NT2/D1 (cell line): ENCODE measurements around the gene IGFBP6.

Experiments
- DNase-seq: peaks from one replicate; pipeline ENCODE4 v3.0.0-alpha.2; 2011; ENCODE audit warnings: low read depth, low spot score
- H3K27me3 ChIP-seq: 2 replicates; pipeline ENCODE4 v1.6.0; 2011; ENCODE audit warnings: mild to moderate bottlenecking; ENCODE audit not compliant: insufficient read length, insufficient read depth
- H3K36me3 ChIP-seq: 2 replicates; pipeline ENCODE4 v1.6.1; 2011; ENCODE audit warnings: mild to moderate bottlenecking, low read length, mixed read lengths; ENCODE audit not compliant: insufficient read depth, insufficient read length
- H3K4me1 ChIP-seq: 2 replicates; pipeline ENCODE4 v1.5.1; 2011; ENCODE audit not compliant: insufficient read depth, insufficient read length
- H3K4me3 ChIP-seq: 2 replicates; pipeline ENCODE4 v1.5.1; 2011; ENCODE audit warnings: low read depth; ENCODE audit not compliant: insufficient read length
- H3K9ac ChIP-seq: 2 replicates; pipeline ENCODE4 v1.6.0; 2011; ENCODE audit warnings: low read depth; ENCODE audit not compliant: insufficient read length
- H3K9me3 ChIP-seq: 2 replicates; pipeline ENCODE4 v1.5.1; 2011; ENCODE audit warnings: mild to moderate bottlenecking, low read length; ENCODE audit not compliant: insufficient read depth
- SUZ12 ChIP-seq: IDR thresholded peaks from 2 replicates; pipeline ENCODE4 v1.6.1; 2011; ENCODE audit not compliant: insufficient read length, insufficient read depth; ENCODE audit errors: extremely low read depth
- YY1 ChIP-seq: IDR thresholded peaks from 2 replicates; pipeline ENCODE4 v1.6.1; 2011; ENCODE audit not compliant: insufficient read length, insufficient read depth
- ZNF274 ChIP-seq: IDR thresholded peaks from 2 replicates; pipeline ENCODE4 v1.6.1; 2011; ENCODE audit warnings: mild to moderate bottlenecking, low read depth, low read length

The IGFBP6 gene

GRCh38 chr12:53056296-53056695, 41.2 kb upstream of the IGFBP6 start:
- Histone ChIP-seq H3K9me3 (no peaks in the 10 kb centered on the region), H3K27me3 (peaks cover 10% of the 10 kb centered on the region), H3K4me1 (peaks cover 14% of the 10 kb centered on the region), H3K4me3 (no peak overlapping the region), H3K9ac (no peak overlapping the region), H3K36me3 (peaks cover 8% of the 10 kb centered on the region)
- DNase-seq, result no peak
- TF ChIP-seq ZNF274 (no peak), YY1 (no peak), SUZ12 (no peak)

- Histone ChIP-seq H3K4me3 (no peak overlapping the region), H3K9ac (no peak overlapping the region), H3K4me1 (peaks cover 9% of the 10 kb centered on the region), H3K36me3 (peaks cover 3% of the 10 kb centered on the region), H3K27me3 (peaks cover 10% of the 10 kb centered on the region), H3K9me3 (no peaks in the 10 kb centered on the region)
- no peak for DNase-seq
- TF ChIP-seq SUZ12, result no peak
- TF ChIP-seq ZNF274, result no peak
- TF ChIP-seq YY1, result no peak
These were observed 40.6 kb upstream of the IGFBP6 start for GRCh38 chr12:53056901-53057300.

GRCh38 chr12:53057816-53058500, 39.5 kb upstream of the IGFBP6 start:
- TF ChIP-seq ZNF274 (no peak), SUZ12 (no peak), YY1 (no peak)
- Histone ChIP-seq H3K27me3 (peaks cover 10% of the 10 kb centered on the region), H3K36me3 (no peaks in the 10 kb centered on the region), H3K4me1 (peaks cover 9% of the 10 kb centered on the region), H3K9me3 (no peaks in the 10 kb centered on the region), H3K9ac (no peak overlapping the region), H3K4me3 (no peak overlapping the region)
- DNase-seq, result no peak

- H3K4me3 ChIP-seq, result no peak overlapping the region
- no peaks in the 10 kb centered on the region for H3K9me3 ChIP-seq
- no peak overlapping the region for H3K9ac ChIP-seq
- peaks cover 10% of the 10 kb centered on the region for H3K27me3 ChIP-seq
- peaks cover 6% of the 10 kb centered on the region for H3K4me1 ChIP-seq
- TF ChIP-seq YY1 (no peak), ZNF274 (no peak), SUZ12 (no peak)
- peaks cover 2% of the 10 kb centered on the region for H3K36me3 ChIP-seq
- no peak for DNase-seq
These were observed 38.6 kb upstream of the IGFBP6 start for GRCh38 chr12:53058674-53059433.

- TF ChIP-seq SUZ12, result no peak
- TF ChIP-seq ZNF274, result no peak
- no peak for TF ChIP-seq YY1
- no peaks in the 10 kb centered on the region for H3K9me3 ChIP-seq
These were observed 37.9 kb upstream of the IGFBP6 start for GRCh38 chr12:53059434-53060063.

GRCh38 chr12:53060064-53060720, 37.3 kb upstream of the IGFBP6 start:
- H3K9ac ChIP-seq, result no peak overlapping the region
- H3K27me3 ChIP-seq, result peaks cover 10% of the 10 kb centered on the region
- no peaks in the 10 kb centered on the region for H3K9me3 ChIP-seq
- DNase-seq, result no peak
- no peak overlapping the region for H3K4me3 ChIP-seq
- peaks cover 6% of the 10 kb centered on the region for H3K4me1 ChIP-seq
- TF ChIP-seq ZNF274, result no peak
- H3K36me3 ChIP-seq, result peaks cover 11% of the 10 kb centered on the region

More at GRCh38 chr12:53059434-53060063, 37.9 kb upstream of the IGFBP6 start:
- no peak overlapping the region for H3K4me3 ChIP-seq
- no peak overlapping the region for H3K9ac ChIP-seq
- peaks cover 10% of the 10 kb centered on the region for H3K27me3 ChIP-seq
- no peak for DNase-seq
- peaks cover 5% of the 10 kb centered on the region for H3K36me3 ChIP-seq
- H3K4me1 ChIP-seq, result peaks cover 6% of the 10 kb centered on the region

- Histone ChIP-seq H3K36me3 (peaks cover 17% of the 10 kb centered on the region), H3K27me3 (peaks cover 10% of the 10 kb centered on the region), H3K4me1 (peaks cover 6% of the 10 kb centered on the region), H3K9ac (no peak overlapping the region), H3K9me3 (no peaks in the 10 kb centered on the region), H3K4me3 (no peak overlapping the region)
- TF ChIP-seq ZNF274 (no peak), YY1 (no peak), SUZ12 (no peak)
- no peak for DNase-seq
These were observed 36.7 kb upstream of the IGFBP6 start for GRCh38 chr12:53060721-53061276.
